HG03521 (cell line): ENCODE measurements around the gene MCEMP1.
"Not testable (repeated sequence)": the region's sequence is repeated elsewhere in the genome, so short reads cannot be mapped to it uniquely, and the experiment has no call there.

Experiments
- ATAC-seq: cut with Tn5 transposase; IDR thresholded peaks from one replicate; pipeline ENCODE4 v1.9.1; 2021; ENCODE audit warnings: mild to moderate bottlenecking, moderate library complexity; ENCODE audit not compliant: unreplicated experiment

The MCEMP1 gene

DNA sequence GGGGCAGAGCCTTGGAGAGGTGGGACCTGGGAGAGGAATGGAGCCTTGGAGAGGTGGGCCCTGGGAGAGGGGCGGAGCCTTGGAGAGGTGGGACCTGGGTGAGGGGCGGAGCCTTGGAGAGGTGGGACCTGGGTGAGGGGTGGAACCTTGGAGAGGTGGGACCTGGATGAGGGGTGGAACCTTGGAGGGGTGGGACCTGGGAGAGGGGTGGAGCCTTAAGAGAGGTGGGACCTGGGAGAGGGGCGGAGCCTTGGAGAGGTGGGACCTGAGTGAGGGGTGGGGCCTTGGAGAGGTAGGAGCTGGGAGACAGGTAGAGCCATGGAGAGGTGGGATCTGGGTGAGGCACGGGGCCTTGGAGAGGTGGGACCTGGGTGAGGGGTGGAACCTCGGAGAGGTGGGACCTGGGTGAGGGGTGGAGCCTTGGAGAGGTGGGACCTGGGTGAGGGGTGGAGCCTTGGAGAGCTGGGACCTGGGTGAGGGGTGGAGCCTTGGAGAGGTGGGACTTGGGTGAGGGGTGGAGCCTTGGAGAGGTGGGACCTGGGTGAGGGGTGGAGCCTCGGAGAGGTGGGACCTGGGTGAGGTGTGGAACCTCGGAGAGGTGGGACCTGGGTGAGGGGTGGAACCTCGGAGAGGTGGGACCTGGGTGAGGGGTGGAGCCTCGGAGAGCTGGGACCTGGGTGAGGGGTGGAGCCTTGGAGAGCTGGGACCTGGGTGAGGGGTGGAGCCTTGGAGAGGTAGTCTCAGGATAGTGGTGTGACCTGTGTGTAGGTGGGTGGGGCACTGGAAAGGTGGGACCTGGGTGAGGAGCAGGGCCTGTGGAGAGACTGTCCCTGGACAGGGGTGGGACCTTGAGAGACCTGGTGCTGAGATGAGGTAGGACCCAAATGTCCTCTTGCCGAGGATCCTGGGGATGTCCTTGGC is 33.0 kb upstream of the MCEMP1 start:
- ATAC-seq: not testable (repeated sequence)

DNA sequence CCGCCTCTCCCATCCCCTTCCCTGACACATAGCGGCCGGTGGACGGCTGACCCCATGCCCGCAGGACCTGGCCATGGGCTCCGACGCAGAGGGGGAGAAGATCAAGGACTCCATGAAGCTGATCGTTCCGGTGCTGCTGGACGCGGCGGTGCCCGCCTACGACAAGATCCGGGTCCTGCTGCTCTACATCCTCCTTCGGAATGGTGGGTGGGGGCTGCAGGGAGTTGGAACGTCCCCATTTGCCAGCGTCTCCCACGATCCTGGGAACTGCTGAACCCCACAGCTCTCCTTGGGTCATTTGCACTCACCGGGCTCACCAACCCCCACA is 32.4 kb upstream of the MCEMP1 start:
- no peak for ATAC-seq

DNA sequence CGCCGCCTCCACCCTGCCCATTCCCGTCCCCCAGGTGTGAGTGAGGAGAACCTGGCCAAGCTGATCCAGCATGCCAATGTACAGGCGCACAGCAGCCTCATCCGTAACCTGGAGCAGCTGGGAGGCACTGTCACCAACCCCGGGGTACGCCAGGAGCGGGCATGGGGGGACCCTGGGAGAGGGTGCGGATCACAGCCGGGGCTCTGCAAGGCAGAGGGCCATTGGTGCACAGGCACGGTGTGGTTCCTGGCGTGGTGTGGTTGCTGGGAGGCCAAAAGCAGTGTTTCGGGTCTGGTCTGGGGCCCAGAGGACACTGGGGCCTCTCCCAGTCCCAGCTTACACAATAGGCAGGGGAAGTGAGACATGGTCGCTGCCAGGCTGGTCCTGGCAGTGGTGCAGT is 31.7 kb upstream of the MCEMP1 start:
- no peak for ATAC-seq

DNA sequence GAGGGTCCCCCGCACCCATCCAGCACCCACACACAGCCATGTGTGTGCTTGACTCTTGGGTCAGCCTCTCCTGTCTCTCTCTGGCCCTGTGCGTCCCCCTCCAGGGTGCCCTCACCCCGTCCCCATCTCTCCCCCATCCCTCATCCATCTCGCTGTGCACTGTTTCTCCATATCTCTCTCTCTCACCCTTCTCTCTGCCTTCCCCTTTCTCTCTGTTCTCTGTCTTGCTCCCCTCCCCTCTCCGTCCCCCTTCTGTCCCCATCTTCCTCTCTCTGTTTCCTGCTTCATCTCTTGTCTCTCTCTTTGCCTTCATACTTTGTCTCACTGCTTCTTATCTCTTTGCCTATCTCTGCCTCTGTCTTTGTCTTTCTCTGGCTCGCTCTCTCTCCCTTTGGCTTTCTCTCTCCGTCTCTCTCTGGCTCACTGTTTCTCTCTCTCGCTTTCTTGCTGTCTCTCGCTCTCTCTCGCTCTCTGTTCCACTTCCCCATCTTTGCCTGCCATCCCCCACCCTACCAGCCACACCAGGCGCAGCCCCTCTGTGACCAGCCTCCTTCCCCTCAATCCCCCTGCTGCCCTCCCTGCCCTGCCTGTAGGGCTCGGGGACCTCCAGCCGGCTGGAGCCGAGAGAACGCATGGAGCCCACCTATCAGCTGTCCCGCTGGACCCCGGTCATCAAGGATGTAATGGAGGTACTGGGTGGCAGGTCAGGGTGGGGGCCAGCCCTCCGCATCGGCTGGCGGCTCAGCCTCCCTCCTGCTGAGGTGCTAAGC is 31.0 kb upstream of the MCEMP1 start:
- no peak for ATAC-seq

DNA sequence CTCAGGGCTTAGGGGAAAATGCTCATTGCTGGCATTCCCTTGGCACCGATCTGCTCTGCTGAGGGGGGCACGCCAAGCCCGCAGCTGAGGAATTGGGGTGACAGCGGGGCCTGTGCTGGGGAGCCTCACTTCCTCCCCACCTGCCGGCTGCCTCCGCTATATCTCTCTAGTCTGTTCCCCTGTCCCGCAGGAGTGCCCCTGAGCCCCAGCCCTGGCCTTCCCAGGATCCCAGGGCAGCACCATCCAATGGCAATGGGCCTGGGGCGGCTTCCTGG is 30.5 kb upstream of the MCEMP1 start:
- no peak for ATAC-seq

DNA sequence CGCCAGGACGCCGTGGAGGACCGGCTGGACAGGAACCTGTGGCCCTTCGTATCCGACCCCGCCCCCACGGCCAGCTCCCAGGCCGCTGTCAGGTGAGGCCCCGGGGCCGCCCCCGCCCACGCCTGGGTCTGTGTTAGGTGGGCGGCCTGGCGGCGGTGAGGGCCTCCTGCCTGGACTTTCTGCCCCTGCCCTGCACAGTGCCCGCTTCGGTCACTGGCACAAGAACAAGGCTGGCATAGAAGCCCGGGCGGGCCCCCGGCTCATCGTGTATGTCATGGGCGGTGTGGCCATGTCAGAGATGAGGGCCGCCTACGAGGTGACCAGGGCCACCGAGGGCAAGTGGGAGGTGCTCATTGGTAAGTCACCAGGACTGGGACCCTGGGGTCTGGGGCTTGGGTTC is 29.7 kb upstream of the MCEMP1 start:
- no peak for ATAC-seq

DNA sequence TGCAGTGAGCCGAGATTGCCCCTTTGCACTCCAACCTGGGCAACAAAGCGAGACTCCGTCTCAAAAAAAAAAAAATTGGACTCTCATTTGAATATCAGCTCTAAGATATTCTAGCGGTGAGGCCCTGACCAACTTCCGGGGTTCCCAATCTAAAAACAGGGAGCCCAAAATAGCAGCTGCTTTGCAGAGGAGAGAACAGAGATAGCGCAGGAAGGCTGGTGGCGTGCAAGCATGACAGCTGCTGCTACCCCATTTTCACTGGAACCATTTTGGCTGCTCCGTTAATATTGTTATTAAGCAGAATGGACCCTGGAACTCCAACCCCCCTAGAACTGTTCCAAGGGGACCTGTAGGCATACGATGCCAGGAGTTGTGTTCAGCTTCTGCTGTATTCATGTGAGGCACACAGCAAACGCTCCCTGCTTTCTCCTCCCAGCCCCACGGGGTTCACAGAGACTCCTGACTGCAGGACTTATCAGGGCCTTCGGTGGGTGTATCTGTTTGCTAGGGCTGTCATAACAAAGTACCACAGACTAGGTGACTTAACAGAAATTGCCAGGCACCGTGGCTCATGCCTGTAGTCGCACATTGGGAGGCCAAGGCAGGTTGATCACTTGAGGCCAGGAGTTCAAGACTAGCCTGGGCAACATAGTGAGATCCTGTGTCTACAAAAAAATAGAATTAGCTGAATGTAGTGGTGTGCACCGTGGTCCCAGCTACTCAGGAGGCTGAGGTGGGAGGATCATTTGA is 28.4 kb upstream of the MCEMP1 start:
- ATAC-seq: no peak

DNA sequence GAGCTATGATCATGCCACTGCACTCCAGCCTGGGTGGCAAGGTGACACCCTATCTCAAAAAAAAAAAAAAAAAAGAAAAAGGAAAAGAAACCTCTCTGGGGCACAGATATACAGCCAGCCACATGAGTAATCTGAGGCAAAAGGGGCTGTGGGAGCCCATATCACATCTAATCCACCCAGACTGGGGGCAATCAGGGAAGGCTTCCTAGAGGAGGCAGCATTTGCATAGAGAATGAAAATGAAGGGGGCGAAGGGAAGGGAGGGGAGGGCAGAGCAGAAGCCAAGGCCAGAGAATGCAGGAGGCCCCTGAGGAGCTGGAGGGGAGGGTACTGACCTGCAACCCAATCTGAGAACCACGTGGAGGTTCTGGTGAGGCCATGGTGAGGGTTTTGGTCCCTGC is 26.7 kb upstream of the MCEMP1 start:
- no peak for ATAC-seq

DNA sequence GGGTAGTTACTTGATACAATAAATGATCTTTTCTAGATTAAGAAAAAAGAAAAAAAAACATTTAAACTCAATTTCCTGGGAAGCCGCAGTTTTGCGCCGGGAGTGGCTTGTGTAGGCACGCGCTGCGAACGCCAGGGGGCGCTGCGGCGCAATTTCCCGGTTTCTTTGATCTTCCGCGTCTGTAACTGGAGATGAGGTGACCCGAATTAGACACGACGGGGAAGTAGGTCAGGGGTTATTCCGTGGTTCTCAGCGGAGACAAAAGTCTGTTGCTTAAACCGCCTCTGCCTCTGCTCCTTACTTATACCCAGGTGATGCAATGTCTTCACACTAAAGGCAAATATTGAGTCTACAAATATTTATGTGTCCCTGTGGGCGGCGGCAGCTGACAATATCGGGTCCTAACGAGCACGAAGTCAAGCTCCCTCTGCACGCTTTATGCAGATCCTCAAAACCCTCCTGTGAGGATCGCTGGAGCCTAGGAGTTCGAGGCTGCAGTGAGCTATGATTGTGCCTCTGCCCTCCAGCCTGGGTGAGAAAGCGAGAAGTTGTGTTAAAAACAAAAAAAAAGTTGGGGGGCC is 24.7 kb upstream of the MCEMP1 start:
- no peak for ATAC-seq

DNA sequence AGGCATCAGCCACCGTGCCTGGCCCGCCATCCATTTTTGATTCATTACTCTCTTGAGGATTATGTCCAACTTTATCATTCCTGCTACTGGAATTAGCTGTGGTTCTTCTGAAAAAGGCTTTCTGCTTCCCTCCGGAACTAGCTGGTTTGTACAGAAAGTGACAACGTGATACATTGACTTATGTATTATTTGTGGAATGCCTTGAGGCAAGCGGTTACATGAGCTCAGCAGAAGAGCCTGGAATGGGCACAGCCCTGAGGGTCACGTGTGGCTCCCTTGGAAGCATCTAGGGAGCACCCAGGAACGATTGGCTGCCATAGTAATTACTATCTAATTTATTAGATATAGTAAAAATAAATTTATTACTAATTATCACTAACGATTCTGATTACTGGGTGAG is 22.5 kb upstream of the MCEMP1 start:
- no peak for ATAC-seq

DNA sequence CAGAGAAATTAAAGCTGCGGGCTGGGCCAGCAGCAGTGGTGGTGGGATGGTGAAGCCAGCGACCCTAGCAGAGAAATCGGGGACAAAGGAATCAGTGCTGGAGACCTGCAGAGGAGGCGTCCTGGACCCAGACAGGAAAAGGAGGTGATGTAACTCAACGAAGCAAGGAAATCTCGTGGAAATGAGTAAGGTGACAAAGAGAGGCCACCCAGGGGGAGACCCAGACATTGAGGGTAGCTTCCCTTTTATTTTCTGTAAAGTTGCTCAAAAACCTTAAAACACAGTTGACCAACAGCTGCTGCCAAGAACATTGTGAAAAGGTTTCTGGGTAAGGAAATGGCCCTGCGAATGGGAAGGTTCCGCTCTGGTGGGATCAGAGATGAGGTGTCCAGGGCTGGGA is 21.3 kb upstream of the MCEMP1 start:
- ATAC-seq: no peak

DNA sequence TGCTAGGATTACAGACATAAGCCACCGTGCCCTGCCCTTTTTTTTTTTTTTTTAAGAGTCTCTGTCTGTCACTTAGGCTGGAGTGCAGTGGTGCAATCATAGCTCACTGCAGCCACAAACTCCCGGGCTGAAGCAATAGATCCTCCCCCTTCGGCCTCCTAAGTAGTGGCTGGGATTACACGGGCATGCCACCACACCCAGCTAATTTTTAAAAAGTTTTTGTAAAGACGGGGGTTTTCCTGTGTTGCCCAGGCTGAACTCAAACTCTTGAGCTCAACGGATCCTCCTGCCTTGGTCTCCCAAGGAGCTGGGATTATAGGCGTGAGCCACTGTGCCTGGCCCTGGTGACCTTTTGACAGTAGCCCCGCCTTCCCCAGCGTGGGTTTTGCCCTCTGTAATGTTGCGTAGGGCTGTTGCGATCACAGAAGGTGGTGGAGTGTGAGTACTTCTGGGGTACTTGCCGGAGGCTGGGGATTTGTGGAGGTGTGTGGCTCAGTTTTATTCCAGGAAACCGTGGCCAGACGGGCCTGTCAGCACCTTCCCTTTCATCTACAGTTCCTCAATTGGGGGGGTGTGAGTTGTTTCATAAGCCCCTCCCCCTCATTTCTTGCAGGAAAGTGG is 19.6 kb upstream of the MCEMP1 start:
- no peak for ATAC-seq

DNA sequence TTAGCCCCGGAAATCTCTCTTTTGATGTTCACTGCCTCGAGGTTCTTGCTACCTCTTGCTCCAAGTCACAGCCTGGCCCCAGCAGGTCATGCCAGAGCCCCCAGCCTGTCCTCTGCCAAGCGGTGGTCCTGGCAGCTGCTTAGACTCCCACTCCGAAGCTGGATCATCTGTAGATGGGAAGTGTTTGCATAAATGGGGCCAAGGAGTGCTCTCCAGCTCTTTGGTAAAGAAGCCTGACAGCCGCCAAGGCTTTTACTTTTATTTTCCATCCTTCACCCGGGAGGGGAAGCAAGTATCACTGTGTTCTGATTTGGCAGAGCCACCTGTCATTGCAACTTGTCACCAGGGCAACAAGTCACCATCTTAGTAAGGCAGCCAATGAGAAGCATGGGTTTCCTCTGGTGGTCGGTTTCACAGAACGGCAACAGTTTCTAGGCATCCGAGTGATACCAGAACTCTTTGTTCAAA is 18.6 kb upstream of the MCEMP1 start:
- ATAC-seq: peak; percentile 73

DNA sequence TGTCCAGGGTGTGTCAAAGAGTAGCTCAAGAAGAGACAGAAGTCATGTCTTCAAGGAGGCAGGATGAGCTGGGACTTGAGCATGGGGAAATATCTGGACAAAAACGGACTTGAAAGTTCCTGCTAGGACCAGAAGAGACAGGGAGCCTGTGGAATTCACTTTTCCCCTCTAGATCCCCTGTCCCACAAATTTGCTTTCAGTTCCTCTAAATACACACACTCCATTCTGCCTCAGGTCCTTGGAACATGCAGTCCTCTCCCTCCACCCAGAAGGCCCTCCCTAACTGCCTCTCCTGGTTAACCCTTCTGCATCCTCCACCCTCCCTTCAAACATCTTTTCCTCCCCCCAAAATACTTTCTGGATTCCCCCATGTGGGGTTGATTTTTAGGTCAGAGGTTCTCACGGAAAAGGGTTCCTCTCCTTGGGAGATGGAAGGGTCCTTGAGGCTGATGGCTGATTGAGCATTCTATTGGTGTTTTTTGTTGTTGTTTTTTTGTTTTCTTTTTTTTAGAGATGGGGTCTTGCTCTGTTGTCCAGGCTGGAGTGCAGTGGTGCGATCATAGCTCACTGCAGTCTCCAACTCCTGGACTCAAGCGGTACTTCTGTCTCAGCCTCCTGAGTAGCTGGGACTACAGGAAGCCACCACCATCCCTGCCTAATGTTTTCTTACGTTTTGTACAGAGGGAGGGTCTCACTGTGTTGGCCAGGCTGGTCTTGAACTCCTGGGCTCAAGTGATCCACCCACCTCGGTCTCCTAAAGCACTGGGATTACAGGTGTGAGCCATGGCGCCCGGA is 14.9 kb upstream of the MCEMP1 start:
- ATAC-seq: no peak

DNA sequence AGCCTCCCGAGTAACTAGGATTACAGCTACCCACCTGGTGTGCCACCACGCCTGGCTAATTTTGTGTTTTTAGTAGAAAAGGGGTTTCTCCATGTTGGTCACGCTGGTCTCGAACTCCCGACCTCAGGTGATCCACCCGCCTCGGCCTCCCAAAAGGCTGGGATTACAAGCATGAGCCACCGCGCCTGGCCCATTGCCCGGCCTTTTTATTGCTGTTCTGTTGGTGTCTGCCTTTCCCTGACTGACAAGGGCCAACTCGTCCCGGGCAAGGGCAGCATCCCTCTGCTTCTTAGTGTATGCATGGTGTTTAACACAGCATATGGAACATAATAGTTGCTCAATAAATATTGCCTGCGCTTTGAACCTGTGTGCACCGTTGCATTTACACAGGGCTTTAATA is 14.2 kb upstream of the MCEMP1 start:
- no peak for ATAC-seq

DNA sequence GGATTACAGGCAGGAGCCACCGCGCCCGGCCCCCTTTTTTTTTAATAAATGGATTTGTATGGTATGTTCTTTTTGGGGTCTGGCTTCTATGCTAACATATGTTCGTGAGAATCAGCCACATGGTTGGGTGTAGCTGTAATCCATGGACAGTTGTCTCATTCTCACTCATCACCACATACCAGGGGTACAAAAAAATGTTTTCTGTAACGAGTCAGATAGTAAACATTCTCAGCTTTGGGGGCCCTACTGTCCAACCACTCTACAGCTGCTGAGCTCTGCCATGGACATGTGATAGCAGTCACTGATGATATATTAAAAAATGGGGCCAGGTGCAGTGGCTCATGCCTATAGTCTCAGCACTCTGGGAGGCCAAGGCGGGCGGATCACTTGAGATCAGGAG is 13.2 kb upstream of the MCEMP1 start:
- no peak for ATAC-seq

DNA sequence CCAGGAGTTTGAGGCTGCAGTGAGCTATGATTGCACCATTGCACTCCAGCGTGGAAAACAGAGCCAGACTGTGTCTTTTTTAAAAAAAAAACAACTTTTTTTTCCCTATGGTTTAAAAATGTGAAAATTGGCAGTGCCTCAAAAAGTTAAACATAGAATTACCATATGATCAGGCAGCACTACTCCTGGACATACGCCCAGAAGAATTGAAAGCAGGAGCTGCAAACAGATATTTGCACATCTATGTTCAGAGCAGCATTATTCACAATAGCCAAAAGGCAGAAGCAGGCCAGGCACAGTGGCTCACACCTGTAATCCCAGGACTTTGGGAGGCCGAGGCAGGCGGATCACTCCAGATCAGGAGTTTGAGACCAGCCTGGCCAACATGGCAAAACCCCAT is 11.8 kb upstream of the MCEMP1 start:
- no peak for ATAC-seq

DNA sequence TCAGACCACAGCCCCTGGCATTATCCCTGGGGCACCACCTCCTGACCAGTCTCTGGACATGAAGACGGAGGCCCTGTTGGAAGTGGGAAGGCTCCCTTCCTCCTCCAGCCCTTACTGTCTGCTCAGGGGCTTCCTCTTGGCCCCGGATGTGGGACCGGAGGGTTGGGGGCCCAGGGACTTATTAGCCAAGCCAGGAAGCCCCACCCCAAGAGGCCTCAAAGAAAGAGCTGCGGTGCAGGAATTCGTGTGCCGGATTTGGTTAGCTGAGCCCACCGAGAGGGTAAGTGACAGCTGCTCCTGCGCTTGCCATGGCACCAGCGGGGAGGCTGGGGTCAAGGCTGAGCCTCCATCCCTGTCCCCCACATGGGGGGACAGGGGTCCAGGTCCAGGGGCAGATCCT is 8.0 kb upstream of the MCEMP1 start, which contains the start of gene RETN:
Gene RETN, plus strand, starts transcription at position 208 of the 400 bp plus-strand sequence. CDS start 278 bp downstream, outside the sequence.
- ATAC-seq: no peak

DNA sequence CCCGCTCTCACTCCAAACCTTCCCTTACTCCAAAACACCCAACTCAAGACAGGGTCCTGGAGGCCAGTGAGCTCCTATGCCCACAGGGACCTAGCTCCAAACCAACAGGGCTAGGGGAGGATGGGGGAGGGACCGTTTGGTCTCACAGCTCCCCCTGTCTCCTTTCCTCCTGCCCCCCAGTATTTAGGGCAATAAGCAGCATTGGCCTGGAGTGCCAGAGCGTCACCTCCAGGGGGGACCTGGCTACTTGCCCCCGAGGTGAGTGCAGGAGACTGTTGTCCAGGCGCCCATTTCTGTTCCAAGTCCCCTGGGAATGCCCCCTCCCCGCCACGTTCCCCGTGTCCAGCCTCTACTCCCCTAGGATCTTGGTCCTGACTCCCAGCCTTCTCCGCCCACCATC is 7.2 kb upstream of the MCEMP1 start:
- ATAC-seq: no peak

DNA sequence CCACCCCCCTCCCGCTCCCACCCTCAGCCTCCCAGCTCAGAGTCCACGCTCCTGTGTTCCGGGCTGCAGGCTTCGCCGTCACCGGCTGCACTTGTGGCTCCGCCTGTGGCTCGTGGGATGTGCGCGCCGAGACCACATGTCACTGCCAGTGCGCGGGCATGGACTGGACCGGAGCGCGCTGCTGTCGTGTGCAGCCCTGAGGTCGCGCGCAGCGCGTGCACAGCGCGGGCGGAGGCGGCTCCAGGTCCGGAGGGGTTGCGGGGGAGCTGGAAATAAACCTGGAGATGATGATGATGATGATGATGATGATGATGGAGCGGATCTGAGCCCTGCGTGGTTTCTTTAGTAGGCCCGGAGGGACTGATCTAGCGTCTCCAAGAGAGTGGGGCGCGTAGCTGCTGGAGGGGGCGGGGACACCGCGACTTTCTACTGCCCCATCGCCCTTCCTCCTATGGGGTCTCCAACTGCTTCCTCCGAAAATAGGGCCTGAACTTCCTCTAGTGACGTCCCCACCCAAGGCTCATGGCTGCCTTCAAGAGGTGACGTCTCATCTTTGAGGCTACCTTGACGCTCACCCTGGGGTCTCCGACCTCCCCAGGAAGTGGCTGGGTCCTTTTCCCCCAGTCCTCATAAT is 6.6 kb upstream of the MCEMP1 start:
- ATAC-seq: no peak
